ENCODE measurements around the gene AGAP1.

GRCh38 chr2:236171680-236172254 lies 677.9 kb downstream of the AGAP1 start:
- no peak for TF ChIP-seq CTCF (IDR thresholded peaks at IDR 0.05; ENCODE audit: low read depth, low read length, poor library complexity, severe bottlenecking)
- TF ChIP-seq EZH2phosphoT487 (IDR thresholded peaks at IDR 0.05; ENCODE audit: borderline replicate concordance, low read length) = no peak

Data from DOHH2 (cell line).